Loucy (cell line): ENCODE measurements around the gene KRTDAP.

Source experiments
- CTCF ChIP-seq: fragments of 200-600 bp; sonication (generic); conservative IDR thresholded peaks from 2 replicates; pipeline ENCODE4 v1.5.1; 2014; ENCODE audit warnings: mild to moderate bottlenecking, antibody characterized with exemption, low read length
- EZH2phosphoT487 ChIP-seq: fragments of 200-600 bp; IDR thresholded peaks from 2 replicates; pipeline ENCODE4 v1.6.1; 2018; ENCODE audit warnings: antibody characterized with exemption, mild to moderate bottlenecking, moderate library complexity, borderline replicate concordance

- TF ChIP-seq CTCF (no peak), EZH2phosphoT487 (no peak)
These were observed 28.0 kb upstream of the KRTDAP start for GRCh38 chr19:35518313-35518712.
